ENCODE measurements around the gene FAM216B.
"Not testable (repeated sequence)": the region's sequence is repeated elsewhere in the genome, so short reads cannot be mapped to it uniquely, and the experiment has no call there.

Gene FAM216B

DNA sequence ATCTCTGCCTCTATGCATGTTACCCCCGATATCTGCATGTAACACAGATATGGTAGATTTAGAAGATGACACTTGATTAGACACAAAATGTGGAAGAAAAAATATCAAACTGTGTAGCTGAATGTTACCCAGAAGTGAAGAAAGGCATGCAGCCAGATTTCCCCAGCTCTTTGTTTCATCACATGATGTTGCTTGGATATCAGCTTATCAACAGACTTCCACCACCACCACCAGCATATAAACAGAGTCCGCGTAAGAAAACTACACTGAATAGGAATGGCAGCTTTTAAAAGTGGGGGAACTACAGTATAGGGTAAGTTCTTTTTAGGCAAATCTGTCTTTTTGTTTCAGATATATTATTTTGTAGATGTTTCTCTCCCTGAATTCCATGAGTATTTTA, at the start of gene FAM216B:
TSS of gene FAM216B (plus strand) at position 233 of the 400 bp plus-strand sequence. CDS start 2,484 bp downstream, outside the sequence.
- no peak for DNase-seq

- no peak for DNase-seq
Observed at GRCh38 chr13:42732073-42732472, 49.3 kb upstream of the FAM216B start.

- no peak for DNase-seq
Observed at GRCh38 chr13:42733046-42733445, 48.3 kb upstream of the FAM216B start.

DNA sequence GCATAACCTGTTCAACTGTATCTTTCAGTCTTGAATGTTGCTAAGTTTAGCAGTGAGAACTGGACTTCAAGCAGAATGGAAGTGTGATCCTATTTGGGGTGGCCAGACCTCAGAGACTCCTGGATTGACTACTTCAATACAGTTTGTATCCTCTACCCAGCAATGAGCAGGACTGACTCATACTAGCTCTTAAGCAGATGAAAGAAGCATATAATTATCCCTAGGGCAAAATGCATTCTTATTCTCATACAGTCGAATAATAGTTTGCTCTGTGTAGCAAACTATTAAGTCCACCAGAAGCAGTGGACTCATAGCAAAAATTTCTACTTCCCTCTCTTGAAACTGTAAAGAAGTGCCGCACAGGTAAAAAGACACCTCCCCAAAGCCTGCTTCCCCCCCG, 46.4 kb upstream of the FAM216B start:
- DNase-seq, result no peak

- no peak for DNase-seq
Observed at GRCh38 chr13:42740753-42741152, 40.6 kb upstream of the FAM216B start.

DNA sequence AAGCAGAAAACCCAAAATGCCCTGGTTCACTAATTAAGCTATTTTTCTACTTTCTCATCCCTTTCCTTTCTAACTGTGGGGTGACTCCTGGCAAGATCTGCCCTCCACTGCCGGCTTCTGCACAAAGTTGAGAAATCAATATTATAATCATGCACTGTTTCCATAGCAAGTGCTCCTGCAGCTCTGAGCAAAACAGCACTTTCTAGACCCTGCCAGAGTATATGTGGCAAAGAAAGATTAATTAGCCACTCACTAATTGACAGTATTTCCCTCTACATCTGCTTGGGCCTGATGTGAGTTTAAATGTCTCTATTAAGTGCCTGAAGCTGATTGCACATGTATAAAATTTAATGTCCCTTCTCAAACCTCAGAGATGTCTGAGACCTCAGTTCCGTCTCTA, 39.5 kb upstream of the FAM216B start:
- DNase-seq, result no peak

- no peak for DNase-seq
Observed at GRCh38 chr13:42745655-42746054, 35.7 kb upstream of the FAM216B start.

DNA sequence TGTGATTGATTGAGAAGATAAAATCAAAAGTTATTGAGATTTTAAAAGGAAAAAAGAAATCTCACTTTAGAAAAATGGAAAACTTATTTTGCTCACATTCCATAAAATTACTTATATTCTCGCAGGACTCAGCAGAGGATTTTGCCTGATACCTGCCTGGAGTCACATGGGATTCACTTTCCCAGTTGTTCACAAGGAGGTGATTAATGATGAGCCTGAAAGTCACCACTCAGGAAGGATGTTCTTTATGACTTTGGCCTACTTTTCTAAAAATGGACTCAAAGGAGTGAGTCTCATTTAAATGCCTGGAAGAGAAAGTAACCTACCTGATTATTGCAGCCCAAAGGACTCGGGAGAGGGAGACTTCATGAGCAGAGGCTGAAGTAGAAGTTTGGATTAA, 34.5 kb upstream of the FAM216B start:
- DNase-seq, result no peak

DNA sequence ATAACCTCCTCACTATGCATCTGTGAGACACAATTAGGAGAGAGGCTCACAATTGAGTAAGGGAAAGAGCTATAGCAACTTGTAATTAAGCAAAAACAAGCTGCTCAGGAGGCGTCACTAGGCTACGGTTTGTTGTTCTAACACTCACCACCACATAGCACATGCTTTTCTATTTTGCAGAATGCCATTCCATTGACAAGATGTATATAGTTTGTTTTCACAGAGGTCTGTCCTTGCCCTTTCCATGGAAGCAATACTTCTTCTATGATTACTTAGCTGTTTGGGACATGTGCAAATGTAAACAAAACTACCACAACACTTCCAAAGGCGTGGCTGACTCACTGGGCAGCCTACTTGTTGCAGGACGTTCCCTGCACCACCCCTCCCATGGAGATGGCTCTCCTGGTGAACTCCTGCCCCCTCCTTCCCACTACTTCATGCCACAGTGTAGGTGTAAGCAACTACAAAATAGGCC, 33.9 kb upstream of the FAM216B start:
- no peak for DNase-seq

GRCh38 chr13:42750794-42751193, 30.6 kb upstream of the FAM216B start:
- no peak for DNase-seq

DNA sequence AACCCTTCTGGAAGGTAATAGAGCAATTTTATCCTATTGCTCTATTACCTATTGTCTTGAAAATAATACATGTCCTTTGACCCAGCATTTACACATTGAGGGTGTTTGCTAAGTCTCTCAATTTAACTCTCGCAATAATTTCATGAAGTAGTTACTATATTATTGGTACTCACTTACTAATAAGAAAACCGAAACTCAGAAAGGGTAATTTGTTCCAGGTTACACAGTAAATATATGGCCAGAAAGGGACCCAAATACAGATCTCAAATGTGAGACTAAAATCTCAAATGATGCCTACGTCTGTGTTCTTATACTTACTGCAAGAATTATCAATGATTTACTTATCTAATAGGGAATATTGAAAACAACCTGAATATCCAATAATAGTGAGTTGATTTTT, 29.7 kb upstream of the FAM216B start:
- DNase-seq, result no peak

GRCh38 chr13:42752731-42753130, 28.7 kb upstream of the FAM216B start:
- no peak for DNase-seq

DNA sequence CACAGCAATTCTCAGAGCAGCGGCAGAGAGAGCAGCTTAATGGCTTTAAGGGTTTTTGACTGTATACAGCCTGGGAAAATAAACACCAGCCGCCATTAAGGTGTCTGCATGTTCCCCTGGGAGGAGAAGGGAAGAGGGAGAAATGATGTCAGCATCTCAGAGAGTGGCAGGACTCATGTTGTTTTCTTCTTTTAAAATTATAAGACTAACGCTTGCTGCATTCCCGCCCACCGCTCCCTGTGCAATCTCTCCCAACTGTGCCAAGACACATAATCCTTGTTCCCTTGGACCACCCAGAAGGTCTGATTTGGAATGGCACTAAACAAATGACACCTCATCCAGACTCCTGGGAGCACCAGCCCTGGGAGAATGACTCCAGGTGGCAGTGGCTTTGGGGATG, 27.7 kb upstream of the FAM216B start:
- DNase-seq, result no peak

DNA sequence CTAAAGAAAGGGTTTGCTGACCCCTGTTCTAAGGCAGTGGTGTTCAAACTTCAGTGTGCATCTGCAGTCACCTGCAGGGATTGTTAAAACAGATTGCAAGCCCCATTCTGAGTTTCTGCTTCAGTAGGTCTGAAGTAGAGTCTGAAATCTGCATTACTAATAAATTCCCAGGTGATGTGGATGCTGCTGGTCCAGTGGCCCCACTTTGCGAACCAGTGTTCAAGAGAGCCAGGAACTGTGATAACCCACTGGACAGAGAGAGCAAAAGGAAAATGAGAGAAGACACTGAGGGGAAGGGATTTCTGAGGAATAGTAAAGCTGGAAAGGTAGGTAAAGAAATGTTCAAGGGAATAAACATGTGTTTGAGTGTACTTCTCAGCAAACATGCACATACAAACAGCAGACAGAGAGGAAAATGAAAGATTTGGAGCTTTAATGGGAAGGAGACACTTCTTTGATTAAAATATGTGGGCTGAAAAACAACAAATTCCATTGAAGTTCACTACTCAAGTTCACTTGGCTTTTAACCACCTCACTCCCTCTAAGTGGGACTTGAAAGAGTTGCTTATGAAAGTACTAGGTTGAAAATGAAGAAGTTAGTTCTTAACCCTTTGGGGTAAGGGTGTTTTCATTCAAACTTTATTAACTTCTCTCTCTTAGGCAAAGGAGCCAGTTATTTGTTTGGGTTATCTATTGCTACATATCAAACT, 26.4 kb upstream of the FAM216B start:
- DNase-seq, result no peak

DNA sequence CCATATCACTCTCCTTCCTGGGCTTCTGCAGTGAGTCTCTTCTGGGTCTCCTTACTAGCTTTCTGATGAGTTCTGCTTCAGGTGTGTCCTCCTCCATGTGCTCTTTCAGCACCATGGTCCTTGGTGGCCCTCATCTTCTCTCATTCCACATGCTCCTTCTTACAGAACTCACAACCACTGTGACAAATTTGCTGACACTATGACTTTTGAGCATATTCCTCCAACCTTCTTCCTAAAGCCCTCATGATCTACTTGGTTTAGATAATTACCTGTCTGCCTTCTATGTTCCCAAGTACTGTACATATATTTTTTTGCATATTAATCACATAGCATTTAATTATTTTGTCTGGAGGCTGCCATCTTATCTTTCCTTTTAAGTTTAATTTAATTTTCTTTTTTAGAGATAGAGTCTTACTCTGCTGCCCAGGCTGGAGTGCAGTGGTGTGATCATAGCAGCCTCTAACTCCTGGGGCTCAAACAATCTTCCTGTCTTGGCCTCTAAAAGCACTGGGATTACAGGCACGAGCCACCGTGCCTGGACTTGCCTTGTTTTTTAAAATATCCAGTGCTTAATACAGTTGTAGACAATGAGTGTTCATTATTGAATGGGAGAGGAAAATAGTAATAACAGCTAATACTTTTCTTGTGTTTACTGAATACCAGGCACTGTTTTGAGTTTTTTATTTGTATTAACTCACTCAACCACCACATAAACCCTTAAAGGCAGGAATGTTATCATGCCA, 23.5 kb upstream of the FAM216B start:
- no peak for DNase-seq

- no peak for DNase-seq
Observed at GRCh38 chr13:42758515-42758914, 22.9 kb upstream of the FAM216B start.

GRCh38 chr13:42760951-42761350, 20.4 kb upstream of the FAM216B start:
- no peak for DNase-seq

DNA sequence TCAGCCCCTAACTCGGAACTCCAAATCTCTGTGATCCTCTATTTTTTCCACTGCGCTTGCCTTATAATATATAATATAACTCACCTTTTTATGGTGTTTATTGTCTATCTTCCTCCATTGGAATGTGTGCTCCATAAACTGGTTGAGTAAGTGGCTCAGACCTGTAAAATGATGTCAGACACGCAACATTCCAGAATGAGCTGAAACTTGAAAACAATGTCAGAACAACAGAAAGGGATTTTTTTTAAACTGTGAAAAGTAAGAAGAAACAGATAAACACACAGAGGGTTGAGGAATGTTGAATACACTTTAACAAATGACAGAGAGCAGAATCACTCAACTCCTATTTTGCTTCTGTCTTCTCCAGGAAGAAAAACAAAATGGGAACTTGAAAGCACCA, 19.1 kb upstream of the FAM216B start:
- DNase-seq, result no peak

DNA sequence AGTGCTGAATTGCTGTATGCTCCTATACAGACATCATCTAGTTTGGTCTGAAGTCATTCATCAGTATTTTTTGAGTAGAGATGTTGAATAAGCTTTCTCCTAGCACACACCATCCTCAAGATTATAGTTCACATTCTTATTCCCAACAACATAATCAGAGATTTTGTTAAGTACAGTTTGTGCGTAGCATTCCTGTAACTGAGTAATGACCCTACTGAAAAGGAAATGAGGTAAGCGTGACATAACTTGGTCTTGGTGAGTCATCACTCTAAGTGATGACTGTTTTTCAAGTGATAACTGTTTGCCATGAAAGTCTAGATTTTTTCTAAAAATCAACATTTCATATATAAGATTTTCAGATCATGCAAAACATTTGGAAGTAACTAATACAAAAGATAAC, 18.5 kb upstream of the FAM216B start:
- no peak for DNase-seq

DNA sequence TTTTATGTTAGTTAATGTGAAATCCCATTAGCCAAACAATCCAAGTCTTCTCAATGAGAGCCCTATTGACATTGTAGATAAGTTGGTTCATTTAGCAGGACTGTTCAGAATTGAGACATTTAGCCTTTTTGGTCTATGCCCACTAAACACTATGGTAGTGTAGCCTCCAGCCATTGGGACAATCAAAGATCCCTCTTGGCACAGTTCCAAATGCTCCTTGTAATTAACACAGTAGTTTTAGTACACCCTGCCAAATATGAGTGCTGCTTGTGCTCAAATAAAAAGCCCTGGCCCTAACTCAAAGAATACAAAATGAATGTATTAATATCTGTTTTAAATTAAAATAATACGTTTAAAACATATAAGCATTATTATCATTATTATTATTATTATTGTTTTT, 15.4 kb upstream of the FAM216B start:
- DNase-seq, result no peak

GRCh38 chr13:42769650-42770049, 11.7 kb upstream of the FAM216B start:
- no peak for DNase-seq

- DNase-seq, result not testable (repeated sequence)
Observed at GRCh38 chr13:42776558-42776957, 4.8 kb upstream of the FAM216B start.

DNA sequence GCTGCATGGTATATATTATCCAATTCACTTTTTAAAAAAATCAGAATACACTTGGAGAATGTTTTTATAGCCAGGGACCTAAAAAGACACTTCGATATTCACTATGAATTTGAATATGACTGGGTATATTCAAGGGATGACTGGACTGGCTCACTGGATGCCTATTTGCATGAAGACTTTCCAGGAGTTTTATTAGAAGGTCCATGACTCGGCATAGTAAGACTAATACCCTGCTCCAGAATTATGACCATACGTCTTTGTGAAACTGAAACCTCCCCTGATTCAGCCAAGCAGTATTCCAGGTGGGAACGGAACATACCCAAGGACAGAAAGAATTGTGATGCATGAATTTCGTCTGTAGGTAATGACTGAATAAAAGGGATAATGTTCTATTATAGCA, 3.9 kb upstream of the FAM216B start:
- DNase-seq, result no peak

DNA sequence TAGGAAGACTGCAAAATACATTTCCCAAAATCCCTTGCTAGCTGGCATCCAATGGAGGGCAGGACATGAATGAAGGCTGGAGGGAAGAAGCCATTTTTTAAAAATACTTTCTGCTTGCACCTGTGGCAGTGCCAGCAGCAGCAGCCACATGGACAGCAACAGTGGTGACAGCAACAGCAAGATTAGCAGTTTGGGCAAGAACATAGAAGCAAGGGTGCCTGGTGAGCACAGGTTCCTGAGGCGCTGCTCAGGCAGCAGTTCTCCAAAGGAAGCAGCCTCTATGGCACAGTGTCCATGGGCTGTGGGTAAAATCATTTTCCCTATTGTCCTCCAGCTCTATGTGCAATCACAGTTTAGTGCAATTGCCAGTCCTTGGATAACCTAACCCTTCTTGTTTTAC, 1.3 kb upstream of the FAM216B start:
- DNase-seq, result no peak

DNA sequence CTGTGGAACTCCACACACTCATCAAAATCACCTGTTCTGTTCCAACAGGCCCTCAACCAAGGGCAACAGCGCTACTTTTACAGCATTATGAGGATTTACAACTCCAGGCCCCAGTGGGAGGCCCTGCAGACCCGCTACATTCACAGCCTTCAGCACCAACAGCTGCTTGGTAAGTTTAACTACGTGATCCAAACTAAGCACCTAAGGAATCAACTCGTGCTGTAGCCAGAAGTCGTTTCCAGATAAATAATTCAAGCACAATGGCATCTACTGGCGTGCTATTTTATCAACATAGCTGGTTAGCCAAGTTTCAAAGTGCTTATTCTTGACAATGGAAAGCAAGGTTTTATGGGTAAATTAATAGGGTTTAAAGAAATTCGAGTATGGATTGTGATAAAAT, 5.3 kb downstream of the FAM216B start:
- no peak for DNase-seq

Measured in activated gamma-delta T cell treated with Interleukin-2 at 50 U/mL for 16 hours (primary cell).